Fibroblast of skin of left quadriceps (primary cell): Measurements from ENCODE around the gene THAP5.

Experiments used
- DNase-seq, 2 experiments: peaks; one replicate each; pipeline ENCODE4 v3.0.0-alpha.2; 2013; ENCODE audit warnings: low read depth in 2 of 2

Gene THAP5

GRCh38 chr7:108533712-108534111 lies 35.8 kb downstream of the THAP5 start:
- no peak for DNase-seq

DNA sequence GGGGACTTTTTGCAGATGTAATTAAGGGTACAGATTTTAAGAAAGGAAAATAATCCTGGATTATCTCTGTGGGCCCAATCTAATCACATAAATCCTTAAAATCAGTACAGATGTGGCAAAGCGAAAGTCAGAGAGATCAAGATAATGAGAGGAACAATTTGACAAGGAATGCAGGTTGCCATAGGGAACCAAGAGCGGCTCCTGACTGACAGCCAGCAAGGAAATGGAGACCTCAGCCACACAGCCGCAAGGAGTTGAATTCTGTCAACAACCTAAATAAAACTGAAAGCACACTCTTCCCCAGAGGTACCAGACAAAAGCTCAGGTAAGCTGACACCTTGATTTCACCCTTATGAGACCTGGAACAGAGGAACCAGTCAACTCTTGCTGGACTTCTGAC lies 40.2 kb downstream of the THAP5 start:
- no peak for DNase-seq

DNA sequence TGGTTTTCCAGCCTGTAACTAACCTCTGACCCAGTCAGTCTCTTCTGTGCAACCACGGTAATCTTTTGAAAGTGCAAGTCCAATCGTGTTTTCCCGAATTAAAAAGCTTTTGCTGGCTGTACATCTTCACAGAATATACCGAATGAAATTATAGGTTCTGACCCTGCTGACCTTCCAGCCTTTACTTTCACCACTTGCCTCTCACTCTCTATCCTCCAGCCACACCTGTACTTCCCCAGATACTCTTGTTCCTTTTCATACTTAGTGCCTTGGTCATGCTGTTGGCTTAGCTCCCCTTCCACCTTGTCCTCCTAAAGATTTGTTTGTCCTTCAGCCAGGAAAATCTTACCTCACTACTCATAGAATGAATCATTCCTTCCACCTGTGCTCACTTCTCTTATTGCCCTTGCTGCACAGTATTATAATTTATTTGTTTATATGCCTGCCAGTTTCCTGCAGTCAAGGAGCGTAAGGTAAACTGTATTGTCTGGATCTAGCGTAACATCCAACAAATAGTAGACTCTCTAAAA lies 41.3 kb downstream of the THAP5 start:
- DNase-seq: no peak

- no peak for DNase-seq
Measured at GRCh38 chr7:108526768-108527017, 42.8 kb downstream of the THAP5 start.

GRCh38 chr7:108525985-108526767 lies 43.3 kb downstream of the THAP5 start, which contains the start of gene PNPLA8:
Gene PNPLA8 (minus strand): TSS chr7:108526135. CDS start chr7:108515491, 10,644 bp downstream.
- peak; percentile 99 for DNase-seq

DNA sequence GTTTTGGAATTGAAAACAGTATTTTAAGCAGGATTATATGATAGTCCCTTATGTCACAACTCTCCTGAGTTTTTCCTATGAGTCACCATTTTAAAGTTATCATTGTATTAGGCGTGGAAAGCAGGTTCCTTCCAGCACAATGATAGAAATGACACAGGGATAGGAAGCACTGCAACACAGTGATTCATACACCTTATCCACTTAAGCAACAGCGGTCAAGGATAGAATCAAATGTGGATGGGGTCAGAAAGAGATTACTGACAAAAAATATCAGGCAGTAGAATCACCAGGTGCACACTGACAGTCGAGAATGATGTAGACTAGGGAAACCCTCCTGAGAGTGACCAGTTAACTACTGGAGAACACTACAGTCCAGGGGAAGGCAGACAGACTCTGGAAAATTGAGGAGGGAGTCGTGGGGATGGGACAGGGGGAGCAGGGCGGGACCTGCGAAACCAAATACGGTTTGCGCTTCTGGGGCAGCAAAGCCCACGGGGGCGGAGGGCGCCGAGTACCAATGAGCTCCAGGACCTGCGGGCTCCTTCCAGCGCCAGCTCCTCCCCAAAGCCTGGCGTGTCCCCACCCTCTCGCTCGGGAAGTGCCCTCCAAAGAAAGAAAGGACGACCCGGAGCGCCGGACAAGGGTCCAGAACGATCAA lies 44.0 kb downstream of the THAP5 start:
- DNase-seq: peak; percentile 5 to 51

- no peak for DNase-seq
Measured at GRCh38 chr7:108522780-108523179, 46.7 kb downstream of the THAP5 start.

GRCh38 chr7:108517951-108518350 lies 51.6 kb downstream of the THAP5 start:
- no peak for DNase-seq

GRCh38 chr7:108515630-108516029 lies 53.9 kb downstream of the THAP5 start:
- DNase-seq: no peak

GRCh38 chr7:108515013-108515412 lies 54.5 kb downstream of the THAP5 start:
- DNase-seq: no peak
